ENCODE measurements around the gene KIF1B. TPM values are rescaled to one million over a fixed set of nuclear protein-coding genes. Genes with fewer than 3 reads are reported as not detected.

The KIF1B gene
- total and polyA plus RNA-seq, 10 of the 15 experiments (the other 5 are each of a cell fraction or from before 2014, with no cell fraction given), result 2.1 to 16.5 (median 8.7) TPM

DNA sequence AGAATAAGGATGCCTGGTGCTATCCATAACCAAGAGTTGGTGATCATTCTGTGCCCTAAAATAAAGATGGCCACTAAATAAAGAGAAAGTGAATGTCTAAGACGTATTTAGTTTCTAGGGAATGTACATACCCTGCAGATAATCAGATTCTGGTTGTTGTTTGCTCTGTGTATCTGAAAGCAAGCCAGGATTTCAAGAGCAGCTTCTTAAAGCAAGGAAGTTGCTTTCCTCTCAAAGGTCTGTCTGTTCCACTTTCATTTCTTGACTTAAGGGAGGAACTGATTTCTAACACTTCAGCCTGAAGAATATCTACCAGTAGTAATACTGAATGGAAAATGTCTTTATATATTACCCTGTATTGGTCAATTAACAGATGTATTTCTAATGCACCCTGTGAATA lies 88.8 kb downstream of the KIF1B start:
- no peak overlapping the region for H3K4me3 ChIP-seq
- RAD21 ChIA-PET (ENCODE audit: unreplicated experiment), result interaction anchor here (1.3 kb wide), 1 partner anchor 89 kb away, joined by 3 read pairs; the partner anchor contains the start of gene KIF1B
- SMC1A ChIA-PET (ENCODE audit: uncharacterized antibody, unreplicated experiment), result no interaction called here
- TF ChIP-seq SPI1 (IDR thresholded peaks at IDR 0.05; ENCODE audit: borderline replicate concordance, insufficient read depth, low read depth, low read length) (peak; percentile 54; the same call in 1 of the 2 replicates), ZNF384 (IDR thresholded peaks at IDR 0.05; ENCODE audit: borderline replicate concordance, low read depth, low read length) (no peak)
- in situ Hi-C loops (cut with MboI), result no loop called here
- no TSS peak for BruUV-seq (replicated peaks)
- H3K27me3 ChIP-seq (replicated peaks in 1 of 2; ENCODE audit: control insufficient read depth in 2 of 2, insufficient read depth in 2 of 2, low read length in 1 of 2), result no peaks in the 10 kb centered on the region
- ATAC-seq (peak; percentile 25; the same call in 1 of the 3 replicates), FAIRE-seq (peak; percentile 92), DNase-seq (ENCODE audit: low read depth, low spot score) (peak; percentile 2)
- peaks cover 0 to 5% of the 10 kb centered on the region in 2 experiments; a peak in 2 of 4 replicates for H3K36me3 ChIP-seq (ENCODE audit: control insufficient read depth in 2 of 2, insufficient read depth in 2 of 2, low read length in 1 of 2)
- peak overlapping the region; percentile 35 for H3K27ac ChIP-seq (ENCODE audit: control insufficient read depth, insufficient read depth)
- peak overlapping the region; percentile 63 for H2AFZ ChIP-seq (ENCODE audit: control insufficient read depth, low read depth, low read length)
- WGBS (ENCODE audit: insufficient coverage, insufficient replicate concordance, low lambda C conversion rate, missing lambda C conversion rate), result 5% methylated on average over 1 of the region's 1 CpG
- peaks cover 7% of the 10 kb centered on the region; the same call in 1 of the 2 replicates for H3K4me1 ChIP-seq (ENCODE audit: control insufficient read depth, insufficient read depth, low read length)
- POLR2A ChIA-PET, result no interaction called here
- H3K9me3 ChIP-seq (replicated peaks; ENCODE audit: control insufficient read depth, insufficient read depth, low read length), result no peaks in the 10 kb centered on the region
- intact Hi-C loops (cut with micrococcal nuclease; ENCODE audit: unreplicated experiment), result no loop called here
- H3K9ac ChIP-seq (ENCODE audit: control insufficient read depth, insufficient read depth, low read length), result peak overlapping the region; percentile 15; the same call in 1 of the 2 replicates
- H3K4me2 ChIP-seq (ENCODE audit: control insufficient read depth, insufficient read depth), result no peak overlapping the region
- H4K20me1 ChIP-seq (ENCODE audit: control insufficient read depth, insufficient read depth), result no peaks in the 10 kb centered on the region
- CTCF ChIA-PET, result no interaction called here
- no peaks in the 10 kb centered on the region for H3K79me2 ChIP-seq (ENCODE audit: control insufficient read depth, insufficient read depth, low read length)

DNA sequence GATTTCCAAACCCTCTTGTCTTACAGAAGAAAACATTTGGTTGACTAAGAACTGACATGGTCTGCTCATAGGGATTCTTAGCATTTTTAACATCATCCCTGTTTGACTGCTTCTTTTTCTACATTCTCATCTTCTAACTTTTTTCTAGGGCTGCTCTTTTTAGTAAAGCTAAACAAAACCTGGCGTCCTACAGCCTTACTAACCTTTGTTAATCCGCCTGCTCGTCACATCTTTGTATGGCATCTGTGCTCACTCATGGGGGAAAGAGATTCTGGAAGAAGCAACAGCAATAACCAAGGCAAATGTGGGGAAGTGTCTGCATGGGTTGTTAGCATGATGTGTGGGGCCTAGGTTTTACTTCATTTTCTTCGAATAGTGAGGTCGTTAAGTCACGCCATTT lies 92.0 kb downstream of the KIF1B start:
- WGBS (ENCODE audit: insufficient coverage, insufficient replicate concordance, low lambda C conversion rate, missing lambda C conversion rate), result 97% methylated on average over 6 of the region's 6 CpGs
- ChIA-PET SMC1A (ENCODE audit: uncharacterized antibody, unreplicated experiment) (interaction anchor here (1.4 kb wide), 1 partner anchor 19 kb away, joined by 6 read pairs; no protein-coding TSS in a partner anchor), POLR2A (interaction anchor here (0.6 to 1.4 kb wide), 3 partner anchors 9 to 1595 kb away, joined by 3 to 5 read pairs (median 4); no protein-coding TSS in a partner anchor), CTCF (interaction anchor here (0.9 kb wide), 1 partner anchor 92 kb away, joined by 3 read pairs; the partner anchor contains the start of gene KIF1B), RAD21 (ENCODE audit: unreplicated experiment) (no interaction called here)
- no peaks in the 10 kb centered on the region for H4K20me1 ChIP-seq (ENCODE audit: control insufficient read depth, insufficient read depth)
- no peak for DNase-seq (ENCODE audit: low read depth, low spot score)
- no peak overlapping the region for H3K9ac ChIP-seq (ENCODE audit: control insufficient read depth, insufficient read depth, low read length)
- no peak overlapping the region for H3K4me2 ChIP-seq (ENCODE audit: control insufficient read depth, insufficient read depth)
- intact Hi-C loops (cut with micrococcal nuclease; ENCODE audit: unreplicated experiment) (no loop called here), in situ Hi-C loops (cut with MboI) (no loop called here)
- H3K79me2 ChIP-seq (ENCODE audit: control insufficient read depth, insufficient read depth, low read length), result no peaks in the 10 kb centered on the region
- H3K36me3 ChIP-seq (ENCODE audit: control insufficient read depth in 2 of 2, insufficient read depth in 2 of 2, low read length in 1 of 2), result peaks cover 0 to 5% of the 10 kb centered on the region in 2 experiments; a peak in 2 of 4 replicates
- no peak for ATAC-seq
- H3K4me1 ChIP-seq (ENCODE audit: control insufficient read depth, insufficient read depth, low read length), result peaks cover 7% of the 10 kb centered on the region; the same call in 1 of the 2 replicates
- H3K9me3 ChIP-seq (replicated peaks; ENCODE audit: control insufficient read depth, insufficient read depth, low read length), result no peaks in the 10 kb centered on the region
- H2AFZ ChIP-seq (ENCODE audit: control insufficient read depth, low read depth, low read length), result no peak overlapping the region
- no peak for FAIRE-seq
- H3K4me3 ChIP-seq, result no peak overlapping the region
- no TSS peak for BruUV-seq (replicated peaks)
- no peak overlapping the region for H3K27ac ChIP-seq (ENCODE audit: control insufficient read depth, insufficient read depth)
- no peaks in the 10 kb centered on the region for H3K27me3 ChIP-seq (replicated peaks in 1 of 2; ENCODE audit: control insufficient read depth in 2 of 2, insufficient read depth in 2 of 2, low read length in 1 of 2)
- no peak for TF ChIP-seq ASH2L (IDR thresholded peaks at IDR 0.05; ENCODE audit: borderline replicate concordance, low read depth)
- TF ChIP-seq MYB (IDR thresholded peaks at IDR 0.05; ENCODE audit: borderline replicate concordance, low read depth, low read length), result no peak
- no peak for TF ChIP-seq ZZZ3 (IDR thresholded peaks at IDR 0.05; ENCODE audit: control insufficient read depth, insufficient read length, low read depth)
- no peak for TF ChIP-seq ATF7 (IDR thresholded peaks at IDR 0.05; ENCODE audit: low read depth)
- no peak for TF ChIP-seq RCOR1 (conservative IDR thresholded peaks at IDR 0.05; ENCODE audit: low read depth, low read length)
- TF ChIP-seq, protein P1, sequence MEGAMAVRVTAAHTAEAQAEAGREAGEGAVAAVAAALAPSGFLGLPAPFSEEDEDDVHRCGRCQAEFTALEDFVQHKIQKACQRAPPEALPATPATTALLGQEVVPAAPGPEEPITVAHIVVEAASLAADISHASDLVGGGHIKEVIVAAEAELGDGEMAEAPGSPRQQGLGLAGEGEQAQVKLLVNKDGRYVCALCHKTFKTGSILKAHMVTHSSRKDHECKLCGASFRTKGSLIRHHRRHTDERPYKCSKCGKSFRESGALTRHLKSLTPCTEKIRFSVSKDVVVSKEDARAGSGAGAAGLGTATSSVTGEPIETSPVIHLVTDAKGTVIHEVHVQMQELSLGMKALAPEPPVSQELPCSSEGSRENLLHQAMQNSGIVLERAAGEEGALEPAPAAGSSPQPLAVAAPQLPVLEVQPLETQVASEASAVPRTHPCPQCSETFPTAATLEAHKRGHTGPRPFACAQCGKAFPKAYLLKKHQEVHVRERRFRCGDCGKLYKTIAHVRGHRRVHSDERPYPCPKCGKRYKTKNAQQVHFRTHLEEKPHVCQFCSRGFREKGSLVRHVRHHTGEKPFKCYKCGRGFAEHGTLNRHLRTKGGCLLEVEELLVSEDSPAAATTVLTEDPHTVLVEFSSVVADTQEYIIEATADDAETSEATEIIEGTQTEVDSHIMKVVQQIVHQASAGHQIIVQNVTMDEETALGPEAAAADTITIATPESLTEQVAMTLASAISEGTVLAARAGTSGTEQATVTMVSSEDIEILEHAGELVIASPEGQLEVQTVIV (IDR thresholded peaks at IDR 0.05; ENCODE audit: borderline replicate concordance, partially characterized antibody), result no peak
- TF ChIP-seq BCLAF1 (IDR thresholded peaks at IDR 0.05), result no peak
- TF ChIP-seq IKZF2 (IDR thresholded peaks at IDR 0.05), result no peak
- no peak for TF ChIP-seq PML (IDR thresholded peaks at IDR 0.05; ENCODE audit: low read length)
